Measurements from ENCODE around the gene EML5.

DNA sequence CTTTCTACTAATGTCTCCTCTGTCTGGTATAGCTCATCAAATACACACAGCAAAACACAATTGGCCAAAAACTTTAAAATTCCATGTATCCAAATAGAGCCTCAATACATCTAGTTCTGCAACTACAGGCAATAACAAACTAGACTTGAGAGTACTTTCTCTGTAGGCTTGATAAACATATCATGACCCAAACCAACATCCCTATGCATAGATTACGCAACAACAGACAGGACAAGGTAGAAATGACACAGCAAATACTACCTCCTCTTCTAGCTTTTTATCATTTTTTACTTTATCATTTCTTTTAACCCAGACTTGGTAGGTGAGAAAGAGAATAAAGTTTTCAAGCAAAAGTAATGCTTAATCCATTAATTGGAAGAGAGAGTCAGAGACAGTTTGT is 41.8 kb downstream of the EML5 start:
- TF ChIP-seq EZH2 (IDR thresholded peaks at IDR 0.05; ENCODE audit: borderline replicate concordance, low read depth, low read length, poor library complexity, severe bottlenecking): no peak
- TF ChIP-seq, protein P1, sequence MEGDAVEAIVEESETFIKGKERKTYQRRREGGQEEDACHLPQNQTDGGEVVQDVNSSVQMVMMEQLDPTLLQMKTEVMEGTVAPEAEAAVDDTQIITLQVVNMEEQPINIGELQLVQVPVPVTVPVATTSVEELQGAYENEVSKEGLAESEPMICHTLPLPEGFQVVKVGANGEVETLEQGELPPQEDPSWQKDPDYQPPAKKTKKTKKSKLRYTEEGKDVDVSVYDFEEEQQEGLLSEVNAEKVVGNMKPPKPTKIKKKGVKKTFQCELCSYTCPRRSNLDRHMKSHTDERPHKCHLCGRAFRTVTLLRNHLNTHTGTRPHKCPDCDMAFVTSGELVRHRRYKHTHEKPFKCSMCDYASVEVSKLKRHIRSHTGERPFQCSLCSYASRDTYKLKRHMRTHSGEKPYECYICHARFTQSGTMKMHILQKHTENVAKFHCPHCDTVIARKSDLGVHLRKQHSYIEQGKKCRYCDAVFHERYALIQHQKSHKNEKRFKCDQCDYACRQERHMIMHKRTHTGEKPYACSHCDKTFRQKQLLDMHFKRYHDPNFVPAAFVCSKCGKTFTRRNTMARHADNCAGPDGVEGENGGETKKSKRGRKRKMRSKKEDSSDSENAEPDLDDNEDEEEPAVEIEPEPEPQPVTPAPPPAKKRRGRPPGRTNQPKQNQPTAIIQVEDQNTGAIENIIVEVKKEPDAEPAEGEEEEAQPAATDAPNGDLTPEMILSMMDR (conservative IDR thresholded peaks at IDR 0.05; ENCODE audit: low read depth, low read length): no peak
